Nephron (organoid): ENCODE measurements around the gene PGBD5.

Experiments
- H3K27ac Mint-ChIP-seq, 3 experiments: 2 replicates each; pipeline ENCODE4 v1.8.0; 2020; ENCODE audit warnings: mixed read lengths in 3 of 3, mild to moderate bottlenecking in 2 of 3, moderate library complexity in 1 of 3
- H3K27me3 Mint-ChIP-seq: 2 replicates; pipeline ENCODE4 v1.8.0; 2021; ENCODE audit warnings: low read depth, mild to moderate bottlenecking, moderate library complexity, mixed read lengths
- H3K36me3 Mint-ChIP-seq: 2 replicates; pipeline ENCODE4 v1.8.0; 2020; ENCODE audit warnings: low read depth, mixed read lengths
- H3K4me1 Mint-ChIP-seq: 2 replicates; pipeline ENCODE4 v1.8.0; 2020; ENCODE audit warnings: mixed read lengths
- H3K4me3 Mint-ChIP-seq, 3 experiments: 2 replicates each; pipeline ENCODE4 v1.8.0; 2020; ENCODE audit warnings: mild to moderate bottlenecking in 3 of 3, mixed read lengths in 3 of 3, moderate library complexity in 2 of 3
- H3K9me3 Mint-ChIP-seq: 2 replicates; pipeline ENCODE4 v1.8.0; 2020; ENCODE audit warnings: mixed read lengths
- TF ChIP-seq, protein P1 (sequence below), 3 experiments: fragments of 200-600 bp; sonication (generic); IDR thresholded peaks; one replicate each; pipeline ENCODE4 v1.5.0; 2021; ENCODE audit warnings: antibody characterized with exemption in 3 of 3; ENCODE audit not compliant: unreplicated experiment in 3 of 3

The PGBD5 gene

GRCh38 chr1:230429067-230429735, 3.1 kb upstream of the PGBD5 start:
- peaks cover 29% of the 10 kb centered on the region for H3K27me3 Mint-ChIP-seq
- H3K27ac Mint-ChIP-seq, result no peak overlapping the region
- peaks cover 15% of the 10 kb centered on the region for H3K4me1 Mint-ChIP-seq
- H3K9me3 Mint-ChIP-seq, result no peaks in the 10 kb centered on the region
- TF ChIP-seq, protein P1, sequence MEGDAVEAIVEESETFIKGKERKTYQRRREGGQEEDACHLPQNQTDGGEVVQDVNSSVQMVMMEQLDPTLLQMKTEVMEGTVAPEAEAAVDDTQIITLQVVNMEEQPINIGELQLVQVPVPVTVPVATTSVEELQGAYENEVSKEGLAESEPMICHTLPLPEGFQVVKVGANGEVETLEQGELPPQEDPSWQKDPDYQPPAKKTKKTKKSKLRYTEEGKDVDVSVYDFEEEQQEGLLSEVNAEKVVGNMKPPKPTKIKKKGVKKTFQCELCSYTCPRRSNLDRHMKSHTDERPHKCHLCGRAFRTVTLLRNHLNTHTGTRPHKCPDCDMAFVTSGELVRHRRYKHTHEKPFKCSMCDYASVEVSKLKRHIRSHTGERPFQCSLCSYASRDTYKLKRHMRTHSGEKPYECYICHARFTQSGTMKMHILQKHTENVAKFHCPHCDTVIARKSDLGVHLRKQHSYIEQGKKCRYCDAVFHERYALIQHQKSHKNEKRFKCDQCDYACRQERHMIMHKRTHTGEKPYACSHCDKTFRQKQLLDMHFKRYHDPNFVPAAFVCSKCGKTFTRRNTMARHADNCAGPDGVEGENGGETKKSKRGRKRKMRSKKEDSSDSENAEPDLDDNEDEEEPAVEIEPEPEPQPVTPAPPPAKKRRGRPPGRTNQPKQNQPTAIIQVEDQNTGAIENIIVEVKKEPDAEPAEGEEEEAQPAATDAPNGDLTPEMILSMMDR (IDR thresholded peaks at IDR 0.05; ENCODE audit: unreplicated experiment in 3 of 3), result no peak
- no peak overlapping the region for H3K4me3 Mint-ChIP-seq
- H3K36me3 Mint-ChIP-seq, result no peaks in the 10 kb centered on the region

GRCh38 chr1:230427981-230428380, 1.8 kb upstream of the PGBD5 start:
- H3K27ac Mint-ChIP-seq, result no peak overlapping the region
- H3K36me3 Mint-ChIP-seq, result no peaks in the 10 kb centered on the region
- no peaks in the 10 kb centered on the region for H3K9me3 Mint-ChIP-seq
- H3K27me3 Mint-ChIP-seq, result peaks cover 42% of the 10 kb centered on the region
- peak overlapping the region in 1 of 3 experiments; percentile 48 for H3K4me3 Mint-ChIP-seq
- TF ChIP-seq, protein P1 (IDR thresholded peaks at IDR 0.05; ENCODE audit: unreplicated experiment in 3 of 3), result no peak
- H3K4me1 Mint-ChIP-seq, result peaks cover 27% of the 10 kb centered on the region

- Mint-ChIP-seq H3K27me3 (peaks cover 49% of the 10 kb centered on the region), H3K4me1 (peaks cover 34% of the 10 kb centered on the region), H3K9me3 (no peaks in the 10 kb centered on the region), H3K36me3 (no peaks in the 10 kb centered on the region), H3K27ac (peak overlapping the region in 1 of 3 experiments; percentile 1), H3K4me3 (peak overlapping the region; percentile 77 to 86 (median 85))
- TF ChIP-seq, protein P1 (IDR thresholded peaks at IDR 0.05; ENCODE audit: unreplicated experiment in 3 of 3), result no peak
These were observed 1.2 kb upstream of the PGBD5 start for GRCh38 chr1:230427094-230427876.

- Mint-ChIP-seq H3K9me3 (peaks cover under 1% of the 10 kb centered on the region), H3K4me3 (peak overlapping the region; percentile 84 to 90 (median 89)), H3K27ac (no peak overlapping the region), H3K4me1 (peaks cover 40% of the 10 kb centered on the region), H3K27me3 (peaks cover 64% of the 10 kb centered on the region), H3K36me3 (peaks cover 7% of the 10 kb centered on the region)
- TF ChIP-seq, protein P1 (IDR thresholded peaks at IDR 0.05; ENCODE audit: unreplicated experiment in 3 of 3), result no peak
These were observed 660 bp downstream of the PGBD5 start for GRCh38 chr1:230425252-230426091.

DNA sequence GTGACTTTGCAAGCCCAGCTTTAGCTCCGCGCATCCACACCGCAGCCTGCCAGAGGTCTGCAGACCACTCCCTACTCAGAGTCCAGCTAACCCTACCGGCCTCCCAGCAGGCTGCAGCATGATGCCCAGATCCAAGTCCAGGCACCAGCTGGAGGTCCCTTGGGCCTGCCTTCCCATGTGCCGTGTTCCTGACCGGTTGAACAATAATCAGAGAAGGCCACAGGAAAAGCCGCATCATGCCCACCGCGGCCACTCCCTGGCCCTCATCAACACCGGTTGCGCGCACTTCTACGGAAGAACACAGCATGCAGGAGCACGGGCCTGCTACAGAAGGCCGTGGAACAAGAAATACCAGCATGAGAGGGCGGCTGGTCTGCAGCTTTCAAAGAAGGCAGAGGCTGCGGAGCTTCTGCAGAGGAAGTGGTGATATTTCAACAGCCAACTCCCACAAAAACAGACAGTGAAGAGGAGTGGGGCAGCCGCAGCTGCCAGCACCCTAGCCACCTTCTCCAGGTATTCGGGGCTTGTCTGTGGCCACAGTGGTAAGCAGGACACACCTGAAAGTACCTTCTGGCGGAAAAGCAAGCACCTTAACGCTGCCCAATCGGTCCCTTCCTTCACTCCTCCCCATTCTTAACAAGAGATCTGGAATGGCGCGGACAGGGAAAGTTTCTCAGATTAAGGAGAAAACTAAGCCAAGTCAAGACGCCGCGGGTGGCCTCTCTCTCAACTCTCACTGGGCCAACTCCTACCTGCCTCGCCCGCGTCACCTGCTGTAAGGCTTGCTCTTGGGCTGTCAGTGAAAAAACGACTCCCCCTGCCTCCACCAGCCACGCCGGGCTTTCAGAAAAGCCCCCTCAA, 1.5 kb downstream of the PGBD5 start:
- TF ChIP-seq, protein P1 (IDR thresholded peaks at IDR 0.05; ENCODE audit: unreplicated experiment in 3 of 3), result no peak
- peaks cover 7% of the 10 kb centered on the region for H3K36me3 Mint-ChIP-seq
- H3K27ac Mint-ChIP-seq, result no peak overlapping the region
- H3K4me1 Mint-ChIP-seq, result peaks cover 40% of the 10 kb centered on the region
- H3K4me3 Mint-ChIP-seq, result peak overlapping the region; percentile 84 to 90 (median 89)
- H3K9me3 Mint-ChIP-seq, result peaks cover 7% of the 10 kb centered on the region
- peaks cover 64% of the 10 kb centered on the region for H3K27me3 Mint-ChIP-seq
